Astrocyte of the spinal cord (primary cell): Measurements from ENCODE around the gene LIN28A.

ENCODE experiments used
- DNase-seq: peaks from one replicate; pipeline ENCODE4 v3.0.0; 2011; ENCODE audit warnings: low read depth, low spot score
- H3K4me3 ChIP-seq: 2 replicates; pipeline ENCODE4 v1.5.1; 2011; ENCODE audit warnings: low read depth, mild to moderate bottlenecking, low read length, moderate library complexity
- in situ Hi-C: cut with HindIII; loops from 2 replicates; pipeline ENCODE4 v1.10.0; 2017; ENCODE audit warnings: low sequenced_read_pairs
- TF ChIP-seq, protein P1 (sequence below): IDR thresholded peaks from 2 replicates; pipeline ENCODE4 v1.5.1; 2012; ENCODE audit warnings: low read depth, mild to moderate bottlenecking, low read length, inconsistent platforms

Gene LIN28A

DNA sequence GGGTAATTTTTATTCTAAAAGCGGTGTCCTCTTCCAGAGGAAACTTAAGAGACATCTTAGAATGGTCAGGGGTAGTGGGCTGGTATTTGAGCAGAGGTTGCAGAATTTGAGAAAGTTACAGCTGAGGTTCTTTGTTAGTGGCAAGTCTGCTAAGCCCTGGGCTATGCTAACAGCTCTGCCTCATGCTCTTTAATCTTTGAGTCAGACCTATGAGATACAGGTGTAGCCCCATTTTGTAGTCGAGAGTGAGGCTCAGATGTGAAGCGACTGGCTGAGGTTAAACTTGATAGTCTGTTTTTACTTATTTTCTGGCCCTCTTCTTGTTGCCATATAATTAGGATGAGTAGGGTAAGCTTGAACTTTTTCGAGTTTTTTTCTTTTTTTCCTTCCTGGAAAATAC is 66.3 kb downstream of the LIN28A start:
- in situ Hi-C loops: no loop called here
- no peak for DNase-seq
- H3K4me3 ChIP-seq: no peak overlapping the region
- TF ChIP-seq, protein P1, sequence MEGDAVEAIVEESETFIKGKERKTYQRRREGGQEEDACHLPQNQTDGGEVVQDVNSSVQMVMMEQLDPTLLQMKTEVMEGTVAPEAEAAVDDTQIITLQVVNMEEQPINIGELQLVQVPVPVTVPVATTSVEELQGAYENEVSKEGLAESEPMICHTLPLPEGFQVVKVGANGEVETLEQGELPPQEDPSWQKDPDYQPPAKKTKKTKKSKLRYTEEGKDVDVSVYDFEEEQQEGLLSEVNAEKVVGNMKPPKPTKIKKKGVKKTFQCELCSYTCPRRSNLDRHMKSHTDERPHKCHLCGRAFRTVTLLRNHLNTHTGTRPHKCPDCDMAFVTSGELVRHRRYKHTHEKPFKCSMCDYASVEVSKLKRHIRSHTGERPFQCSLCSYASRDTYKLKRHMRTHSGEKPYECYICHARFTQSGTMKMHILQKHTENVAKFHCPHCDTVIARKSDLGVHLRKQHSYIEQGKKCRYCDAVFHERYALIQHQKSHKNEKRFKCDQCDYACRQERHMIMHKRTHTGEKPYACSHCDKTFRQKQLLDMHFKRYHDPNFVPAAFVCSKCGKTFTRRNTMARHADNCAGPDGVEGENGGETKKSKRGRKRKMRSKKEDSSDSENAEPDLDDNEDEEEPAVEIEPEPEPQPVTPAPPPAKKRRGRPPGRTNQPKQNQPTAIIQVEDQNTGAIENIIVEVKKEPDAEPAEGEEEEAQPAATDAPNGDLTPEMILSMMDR: no peak

DNA sequence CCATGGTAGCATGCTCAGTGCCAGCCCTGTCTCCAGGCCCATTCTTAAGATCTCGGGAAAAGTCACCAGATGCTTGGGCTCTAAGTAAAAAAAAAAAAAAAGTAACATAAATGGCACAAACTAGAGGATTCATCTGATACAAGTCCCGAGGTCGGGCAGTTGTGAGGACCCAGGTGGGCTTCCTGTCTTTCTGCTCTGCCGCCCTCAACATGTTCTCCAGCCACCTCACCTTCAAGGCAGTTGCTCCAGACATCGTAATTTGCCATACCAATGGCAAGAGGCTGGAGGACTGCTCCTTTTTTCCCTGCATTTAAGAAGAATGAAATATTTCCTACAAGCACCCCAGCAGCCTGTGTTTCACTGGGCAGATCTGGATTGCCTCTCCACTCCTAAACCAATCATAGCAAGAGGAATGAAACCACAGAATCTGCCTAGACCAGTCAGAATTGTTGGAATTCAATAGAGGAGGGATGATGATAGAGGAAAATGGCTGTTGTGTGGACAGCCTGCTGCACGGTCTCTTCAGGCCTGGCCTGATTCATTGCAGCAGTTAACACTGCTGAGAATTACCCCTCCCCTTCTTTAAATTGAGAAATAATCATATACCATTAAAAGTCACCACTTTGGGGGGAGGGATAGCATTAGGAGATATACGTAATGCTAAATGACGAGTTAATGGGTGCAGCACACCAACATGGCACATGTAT is 67.0 kb downstream of the LIN28A start:
- no peak overlapping the region for H3K4me3 ChIP-seq
- DNase-seq: no peak
- in situ Hi-C loops: no loop called here
- TF ChIP-seq, protein P1: no peak

DNA sequence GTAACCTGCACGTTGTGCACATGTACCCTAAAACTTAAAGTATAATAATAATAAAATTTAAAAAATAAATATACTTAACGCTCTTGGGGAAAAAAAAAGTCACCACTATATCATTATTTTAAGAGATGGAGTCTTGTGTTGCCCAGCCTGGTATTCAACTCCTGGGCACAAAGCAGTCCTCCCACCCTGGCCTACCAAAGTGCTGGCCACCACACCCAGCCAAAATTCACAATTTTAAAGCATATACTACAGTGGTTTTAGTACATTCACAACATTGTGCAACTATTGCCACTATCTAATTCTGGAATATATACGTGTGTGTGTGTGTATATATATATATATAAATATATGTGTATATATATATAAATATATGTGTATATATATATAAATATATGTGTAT is 67.5 kb downstream of the LIN28A start:
- in situ Hi-C loops: no loop called here
- no peak overlapping the region for H3K4me3 ChIP-seq
- no peak for DNase-seq
- TF ChIP-seq, protein P1: no peak

DNA sequence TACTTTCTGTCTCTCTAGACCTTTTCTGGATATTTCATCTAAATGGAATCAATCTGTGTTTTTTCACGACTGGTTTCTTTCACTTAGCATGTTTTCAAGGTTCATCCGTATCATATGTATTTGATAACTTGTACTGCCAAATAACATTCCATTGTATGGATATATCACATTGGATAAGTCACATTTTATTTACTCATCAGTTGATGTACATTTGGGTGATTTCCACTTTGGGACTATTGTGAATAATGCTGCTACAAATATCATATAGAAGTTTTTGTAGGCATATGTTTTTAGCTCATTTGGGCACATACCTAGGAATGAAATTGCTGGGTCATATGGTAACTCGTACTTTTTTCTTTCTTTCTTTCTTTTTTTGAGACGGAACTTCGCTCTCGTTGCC is 68.4 kb downstream of the LIN28A start:
- no peak overlapping the region for H3K4me3 ChIP-seq
- TF ChIP-seq, protein P1: no peak
- DNase-seq: no peak
- in situ Hi-C loops: no loop called here
